HG03108 (cell line): Measurements from ENCODE around the gene PPP1CB.
A peak's percentile ranks its signal among the peaks of the same experiment; 100 is the strongest.
"Not testable (repeated sequence)": the region's sequence is repeated elsewhere in the genome, so short reads cannot be mapped to it uniquely, and the experiment has no call there.

Experiments used
- ATAC-seq: cut with Tn5 transposase; IDR thresholded peaks from one replicate; pipeline ENCODE4 v1.9.1; 2021; ENCODE audit warnings: moderate library complexity; ENCODE audit not compliant: unreplicated experiment

PPP1CB gene

GRCh38 chr2:28772351-28772750, 20.7 kb downstream of the PPP1CB start:
- no peak for ATAC-seq

- no peak for ATAC-seq
Measured at GRCh38 chr2:28776471-28776870, 24.8 kb downstream of the PPP1CB start.

- ATAC-seq, result no peak
Measured at GRCh38 chr2:28778392-28778791, 26.8 kb downstream of the PPP1CB start.

GRCh38 chr2:28779001-28779400, 27.4 kb downstream of the PPP1CB start:
- no peak for ATAC-seq

GRCh38 chr2:28780496-28780895, 28.9 kb downstream of the PPP1CB start:
- ATAC-seq, result no peak

DNA sequence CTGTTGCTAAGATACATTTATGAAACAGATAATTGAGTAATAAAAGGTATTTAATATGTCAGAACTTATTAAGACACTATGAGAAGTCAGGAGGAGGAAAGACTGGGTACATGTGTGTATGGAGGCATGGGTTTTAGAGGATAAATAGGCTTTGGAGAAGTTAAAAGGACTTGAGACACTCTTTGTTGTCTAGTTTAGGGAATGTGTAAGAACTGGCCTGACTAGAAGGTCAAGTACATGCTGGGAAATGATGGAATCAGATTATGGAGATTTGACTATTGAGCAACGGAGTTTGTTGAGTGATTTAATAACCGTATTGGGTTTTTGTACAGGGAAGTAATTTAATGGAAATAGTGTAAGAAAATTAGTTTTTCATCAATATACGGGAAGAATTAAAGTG, 30.8 kb downstream of the PPP1CB start:
- ATAC-seq, result no peak

- ATAC-seq, result not testable (repeated sequence)
Measured at GRCh38 chr2:28784570-28784969, 32.9 kb downstream of the PPP1CB start.

DNA sequence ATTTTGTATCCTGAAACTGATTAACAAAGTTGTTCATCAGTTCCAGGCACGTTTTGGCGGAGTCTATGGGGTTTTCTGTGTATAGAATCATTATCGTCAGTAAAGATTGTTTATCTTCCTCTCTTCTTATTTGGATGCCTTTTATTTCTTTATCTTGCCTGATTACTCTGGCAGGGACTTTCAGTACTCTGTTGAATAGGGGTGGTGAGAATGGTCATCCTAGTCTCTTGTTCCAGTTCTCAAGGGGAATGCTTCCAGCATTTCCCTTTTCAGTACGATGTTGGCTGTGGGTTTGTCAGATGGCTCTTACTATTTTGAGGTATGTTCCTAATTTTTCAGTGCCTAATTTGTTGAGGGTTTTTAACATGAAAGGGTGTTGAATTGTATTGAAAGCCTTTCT, 45.0 kb downstream of the PPP1CB start:
- no peak for ATAC-seq

DNA sequence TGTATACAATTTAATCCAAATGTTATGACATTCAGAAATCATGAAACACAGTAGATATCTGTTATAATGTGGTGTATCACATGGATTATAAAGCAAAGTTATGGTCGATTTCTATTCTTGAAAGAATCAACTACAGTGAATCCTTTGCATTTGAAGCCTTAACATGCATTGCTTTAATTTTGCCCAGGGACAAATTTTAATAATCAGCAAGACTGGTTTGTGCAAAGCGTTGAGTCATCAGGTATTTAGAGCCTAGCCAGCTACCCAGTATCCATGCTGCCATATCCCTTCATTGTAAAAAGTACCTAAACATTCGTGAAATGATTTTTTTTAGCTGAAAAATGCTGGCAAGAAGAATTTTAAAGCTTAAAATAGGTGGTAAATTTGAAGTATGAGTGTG, 50.1 kb downstream of the PPP1CB start:
- no peak for ATAC-seq

- ATAC-seq, result no peak
Measured at GRCh38 chr2:28802975-28803429, 51.4 kb downstream of the PPP1CB start.

DNA sequence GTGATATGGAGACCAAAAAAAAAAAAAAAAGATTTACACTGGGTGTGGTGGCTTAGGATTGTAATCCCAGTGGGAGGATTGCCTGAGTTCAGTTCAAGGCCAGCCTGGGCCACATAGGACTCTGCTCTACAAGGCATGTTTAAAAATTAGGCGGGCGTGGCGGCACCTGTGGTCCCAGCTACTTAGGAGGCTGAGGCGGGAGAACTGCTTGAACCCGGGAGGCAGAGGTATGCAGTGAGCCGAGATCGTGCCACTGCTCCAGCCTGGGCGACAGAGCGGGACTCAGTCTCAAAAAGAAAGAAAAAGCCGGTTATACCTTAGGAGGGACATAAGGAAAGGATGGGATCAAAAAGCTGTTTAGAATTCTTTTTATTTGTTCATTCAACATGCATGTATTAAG, 58.3 kb downstream of the PPP1CB start:
- ATAC-seq, result no peak

- ATAC-seq, result peak; percentile 60
Measured at GRCh38 chr2:28810384-28811285, 59.0 kb downstream of the PPP1CB start, which contains the start of gene SPDYA. TSS of gene SPDYA (plus strand) at chr2:28810834. CDS start at chr2:28816015, 5,181 bp downstream.

GRCh38 chr2:28818053-28818452, 66.4 kb downstream of the PPP1CB start:
- no peak for ATAC-seq

DNA sequence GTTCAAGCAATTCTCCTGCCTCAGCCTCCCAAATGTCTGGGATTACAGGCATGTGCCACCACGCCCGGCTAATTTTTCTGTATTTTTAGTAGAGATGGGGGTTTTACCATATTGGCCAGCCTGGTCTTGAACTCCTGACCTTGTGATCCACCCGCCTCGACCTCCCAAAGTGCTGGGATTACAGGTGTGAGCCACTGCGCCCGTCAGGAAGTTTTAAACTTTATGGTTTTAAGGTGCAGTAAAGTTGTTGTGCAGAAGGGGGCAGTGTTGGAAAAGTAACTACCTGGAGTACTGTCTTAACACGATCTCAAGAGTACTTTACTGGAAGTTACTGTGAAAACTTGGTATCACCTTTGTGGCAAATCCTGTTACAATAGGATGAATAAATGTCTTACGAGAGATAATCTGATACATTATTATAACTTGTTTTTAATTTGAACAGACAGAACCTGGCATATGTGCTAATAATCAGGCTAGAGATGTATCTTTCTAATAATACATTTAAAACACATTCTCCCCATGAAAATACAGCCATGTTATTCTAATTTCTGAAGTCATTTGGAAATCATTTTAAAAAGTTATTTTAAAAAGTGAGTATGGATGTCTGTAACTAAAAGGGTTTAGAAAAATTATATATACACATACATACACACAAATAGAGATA, 69.8 kb downstream of the PPP1CB start:
- no peak for ATAC-seq

DNA sequence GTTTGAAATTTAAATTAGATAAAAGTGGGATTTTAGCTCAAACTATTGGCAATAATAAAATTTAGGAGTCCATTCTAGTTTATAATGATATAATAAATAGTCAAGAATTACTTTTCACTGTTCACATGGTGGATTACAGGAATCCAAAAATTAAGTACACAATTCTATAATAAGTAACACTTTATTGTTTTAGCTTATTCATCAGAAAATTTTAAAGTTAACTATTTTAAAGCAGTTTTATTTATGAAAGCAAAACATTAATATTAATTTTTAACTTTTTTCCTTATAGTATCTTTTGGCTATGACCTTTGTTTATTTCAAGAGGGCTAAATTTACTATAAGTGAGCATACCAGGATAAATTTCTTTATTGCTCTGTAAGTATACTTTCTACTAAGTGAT, 70.4 kb downstream of the PPP1CB start:
- no peak for ATAC-seq

- ATAC-seq, result no peak
Measured at GRCh38 chr2:28824207-28824606, 72.6 kb downstream of the PPP1CB start.

GRCh38 chr2:28824870-28825269, 73.2 kb downstream of the PPP1CB start:
- ATAC-seq, result no peak

DNA sequence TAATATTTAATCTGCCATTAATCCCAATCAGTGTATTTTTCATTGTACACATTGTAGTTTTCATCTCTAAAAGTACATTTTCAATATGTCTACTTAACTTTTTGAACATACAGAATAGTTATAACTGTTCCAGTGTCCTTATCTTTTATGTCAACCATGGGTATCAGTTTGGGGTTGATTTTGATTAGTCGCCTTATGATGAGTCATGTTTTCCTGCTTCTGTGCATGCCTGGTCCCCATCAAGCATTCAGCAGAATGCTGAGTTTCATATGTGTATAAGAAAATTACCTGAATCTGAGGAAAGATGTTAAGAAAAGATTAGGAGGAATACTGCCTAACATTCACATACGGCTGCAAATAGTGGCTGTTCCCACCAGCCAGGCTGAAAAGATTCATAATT, 76.8 kb downstream of the PPP1CB start:
- no peak for ATAC-seq

DNA sequence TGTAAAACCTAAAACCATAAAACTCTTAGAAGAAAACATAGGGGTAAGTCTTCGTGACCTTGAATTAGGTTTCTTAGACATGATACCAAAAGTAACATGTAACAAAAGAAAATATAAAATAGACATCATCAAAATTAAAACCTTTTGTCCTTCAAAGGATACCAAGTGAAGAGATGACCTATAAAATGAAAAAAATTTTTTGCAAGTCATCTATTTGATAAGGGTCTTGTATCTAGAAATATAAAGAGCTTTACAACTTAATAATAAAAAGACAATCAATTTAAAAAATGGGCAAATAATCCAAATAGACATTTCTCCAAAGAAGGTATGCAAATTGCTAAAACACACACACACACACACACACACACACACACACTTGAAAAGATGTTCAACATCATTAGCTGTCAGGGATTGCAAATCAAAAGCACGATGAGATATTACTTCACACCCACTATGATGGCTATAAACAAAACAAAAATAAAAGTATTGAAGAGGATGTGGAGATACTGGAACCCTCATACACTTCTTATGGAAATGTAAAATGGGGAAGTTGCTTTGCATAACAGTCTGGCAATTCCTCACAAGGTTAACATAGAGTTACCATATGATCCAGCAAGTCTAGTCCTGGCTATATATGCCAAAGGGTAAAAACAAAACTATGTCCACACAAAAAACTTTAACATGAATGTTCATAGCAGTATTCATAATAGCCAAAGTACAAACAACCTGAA, 82.3 kb downstream of the PPP1CB start:
- no peak for ATAC-seq

DNA sequence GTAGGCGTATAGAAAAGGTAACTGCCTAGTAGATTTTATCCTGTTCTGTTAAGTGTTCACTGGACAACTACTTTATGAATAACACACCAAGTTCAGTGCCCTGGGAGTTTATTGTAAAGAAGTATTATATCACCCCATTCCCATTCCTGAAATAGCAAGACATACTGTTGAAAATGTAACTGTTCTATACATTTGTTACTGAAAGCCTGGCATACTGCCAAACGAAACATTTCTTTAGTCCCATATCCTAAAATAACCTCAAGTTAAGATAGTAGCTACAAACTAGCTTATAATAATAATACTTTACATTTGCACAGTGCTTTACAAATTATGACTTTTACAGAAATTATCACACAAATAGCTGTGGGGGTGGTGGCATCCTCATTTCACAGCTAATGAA, 84.2 kb downstream of the PPP1CB start:
- ATAC-seq, result no peak

DNA sequence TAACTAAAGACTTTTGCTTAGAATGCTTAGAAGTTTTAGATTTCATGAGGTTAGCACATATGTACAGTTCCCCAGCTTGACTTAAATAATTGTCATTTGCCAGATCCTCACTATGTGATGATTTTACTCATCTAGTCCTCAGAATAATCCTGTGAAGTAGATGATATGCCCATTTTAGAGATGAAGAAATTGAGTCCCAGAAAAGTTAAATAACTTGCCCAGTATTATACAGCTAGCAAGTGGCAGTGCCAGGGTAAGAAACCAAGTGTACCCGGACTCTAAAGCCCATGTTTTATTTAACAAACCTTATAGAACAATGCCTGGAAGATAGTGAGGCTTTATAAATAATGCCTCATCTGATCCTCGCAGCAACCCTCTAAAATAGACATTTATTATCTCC, 87.3 kb downstream of the PPP1CB start:
- ATAC-seq, result no peak
